Mesendoderm (in vitro differentiated cells): ENCODE measurements around the gene CBL. TPM values are rescaled to one million over a fixed set of nuclear protein-coding genes. Genes with fewer than 3 reads are reported as not detected.
A peak's percentile ranks its signal among the peaks of the same experiment; 100 is the strongest.

Source experiments
- DNase-seq: peaks from one replicate; pipeline ENCODE4 v3.0.0; 2013
- H2AK5ac ChIP-seq: 2 replicates; pipeline ENCODE4 v1.6.1; 2013; ENCODE audit warnings: low read length, inconsistent platforms
- H2BK120ac ChIP-seq: 2 replicates; pipeline ENCODE4 v1.6.1; 2013; ENCODE audit warnings: low read depth, mild to moderate bottlenecking, low read length, moderate library complexity, mixed read lengths
- H2BK15ac ChIP-seq: replicated peaks from 2 replicates; pipeline ENCODE4 v1.6.1; 2013; ENCODE audit warnings: low read depth, mild to moderate bottlenecking, moderate library complexity
- H2BK5ac ChIP-seq: 2 replicates; pipeline ENCODE4 v1.6.1; 2013; ENCODE audit warnings: low read length, inconsistent platforms
- H3K18ac ChIP-seq: 2 replicates; pipeline ENCODE4 v1.6.1; 2013; ENCODE audit warnings: mild to moderate bottlenecking, low read length, mixed read lengths
- H3K23ac ChIP-seq: one replicate; pipeline ENCODE4 v1.6.1; 2013; ENCODE audit warnings: low read length
- H3K27ac ChIP-seq: 2 replicates; pipeline ENCODE4 v1.5.1; 2013; ENCODE audit warnings: low read depth, mild to moderate bottlenecking, inconsistent platforms, low read length, moderate library complexity
- H3K27me3 ChIP-seq: 2 replicates; pipeline ENCODE4 v1.6.1; 2013; ENCODE audit warnings: low read length, control low read depth, mild to moderate bottlenecking, inconsistent platforms; ENCODE audit not compliant: insufficient read depth, poor library complexity
- H3K36me3 ChIP-seq: 2 replicates; pipeline ENCODE4 v1.6.1; 2013; ENCODE audit warnings: low read length, inconsistent platforms; ENCODE audit not compliant: control insufficient read depth, insufficient read depth
- H3K4ac ChIP-seq: one replicate; pipeline ENCODE4 v1.6.1; 2013; ENCODE audit warnings: low read depth, mild to moderate bottlenecking, low read length, moderate library complexity
- H3K4me1 ChIP-seq: 2 replicates; pipeline ENCODE4 v1.6.1; 2013; ENCODE audit warnings: low read depth, low read length, inconsistent platforms; ENCODE audit not compliant: control insufficient read depth
- H3K4me2 ChIP-seq: 2 replicates; pipeline ENCODE4 v1.6.1; 2013; ENCODE audit warnings: low read length
- H3K4me3 ChIP-seq: 2 replicates; pipeline ENCODE4 v1.5.1; 2013; ENCODE audit warnings: mild to moderate bottlenecking, low read length
- H3K56ac ChIP-seq: one replicate; pipeline ENCODE4 v1.6.1; 2013; ENCODE audit warnings: low read length
- H3K79me1 ChIP-seq: 2 replicates; pipeline ENCODE4 v1.6.1; 2013; ENCODE audit warnings: low read length, inconsistent platforms
- H3K79me2 ChIP-seq: 2 replicates; pipeline ENCODE4 v1.6.1; 2013; ENCODE audit warnings: mild to moderate bottlenecking, low read length; ENCODE audit not compliant: control insufficient read depth, insufficient read depth
- H3K9ac ChIP-seq: 2 replicates; pipeline ENCODE4 v1.6.1; 2013; ENCODE audit warnings: low read length, inconsistent platforms
- H4K5ac ChIP-seq: one replicate; pipeline ENCODE4 v1.6.1; 2013; ENCODE audit warnings: low read length
- H4K8ac ChIP-seq: one replicate; pipeline ENCODE4 v1.6.1; 2013; ENCODE audit warnings: low read depth, mild to moderate bottlenecking, control low read depth, low read length, moderate library complexity
- WGBS: extraction: QIAGEN DNeasy Blood & Tissue Kit; methylation state at CpG from one replicate; pipeline ENCODE4 v1.1.7; 2013; ENCODE audit warnings: low lambda C conversion rate, missing lambda C conversion rate; ENCODE audit not compliant: insufficient coverage; ENCODE audit errors: extremely low coverage; 5-methylcytosine and 5-hydroxymethylcytosine counted together
- polyA plus RNA-seq, 2 experiments: library from polyadenylated mRNA; stranded (reverse); fragments of 200-250 nt; gene quantifications; one replicate each; pipeline ENCODE4 v1.2.3, GENCODE V29; 2013

The CBL gene
- polyA plus RNA-seq (2013, experiment 1 of 2): 21.9 TPM
- polyA plus RNA-seq (2013, experiment 2 of 2): 21.9 TPM

DNA sequence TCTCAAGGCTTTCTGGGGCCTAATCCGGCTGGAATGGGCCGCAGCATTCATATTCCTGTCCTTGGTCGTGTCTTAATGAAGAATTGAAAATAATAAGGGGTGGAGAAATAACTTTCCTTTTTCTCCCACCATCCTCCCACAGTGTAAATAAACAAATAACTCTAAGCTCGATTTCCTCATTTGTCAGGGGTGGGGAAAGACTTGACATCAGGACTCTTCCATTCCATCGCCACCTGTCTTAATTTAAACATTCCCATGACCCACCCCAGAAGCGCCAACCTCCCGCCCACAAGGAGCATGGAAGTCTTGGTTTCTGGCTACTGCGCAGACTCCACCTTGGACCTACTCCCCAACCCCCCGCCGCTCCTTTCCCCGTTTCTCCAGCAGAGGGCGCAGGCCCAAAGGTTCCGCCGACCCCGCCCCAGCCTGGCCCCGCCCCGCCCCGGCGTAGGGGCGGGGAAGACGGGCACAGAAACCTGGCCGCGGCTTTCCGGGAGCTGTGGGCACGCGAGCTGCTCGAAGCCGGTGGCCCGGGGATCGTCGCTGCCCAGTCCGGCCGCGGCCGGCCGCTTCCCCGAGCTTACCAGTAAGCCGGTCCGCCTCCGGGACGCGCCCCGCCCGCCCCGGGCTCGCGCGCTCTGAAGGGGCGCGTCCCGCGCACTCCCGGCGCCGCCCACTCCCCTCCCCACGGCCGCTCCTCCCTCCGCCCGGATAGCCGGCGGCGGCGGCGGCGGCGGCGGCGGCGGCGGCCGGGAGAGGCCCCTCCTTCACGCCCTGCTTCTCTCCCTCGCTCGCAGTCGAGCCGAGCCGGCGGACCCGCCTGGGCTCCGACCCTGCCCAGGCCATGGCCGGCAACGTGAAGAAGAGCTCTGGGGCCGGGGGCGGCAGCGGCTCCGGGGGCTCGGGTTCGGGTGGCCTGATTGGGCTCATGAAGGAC lies at the start of gene CBL:
Gene CBL (plus strand): TSS at position 766 of the 937 bp plus-strand sequence. CDS start 79 bp downstream, at position 845.
- no peak within 1 kb of the TSS for H3K23ac ChIP-seq
- H2AK5ac ChIP-seq: peak within 1 kb of the TSS; percentile 46
- H3K4ac ChIP-seq: peak within 1 kb of the TSS; percentile 93
- peak within 1 kb of the TSS; percentile 98 for H3K56ac ChIP-seq
- peak within 1 kb of the TSS; percentile 60 for H4K8ac ChIP-seq
- H3K79me1 ChIP-seq: no peaks in the 10 kb centered on the region
- peak within 1 kb of the TSS; percentile 70 for H2BK5ac ChIP-seq
- H3K27ac ChIP-seq: peak within 1 kb of the TSS; percentile 93
- peak within 1 kb of the TSS; percentile 90 for H3K4me3 ChIP-seq
- H3K9ac ChIP-seq: peak within 1 kb of the TSS; percentile 97
- H3K4me2 ChIP-seq: peak within 1 kb of the TSS; percentile 77
- WGBS: no CpG with 5 or more reads among the region's 88 CpGs
- no peak within 1 kb of the TSS for H2BK120ac ChIP-seq
- no peaks in the 10 kb centered on the region for H3K27me3 ChIP-seq
- H4K5ac ChIP-seq: no peak within 1 kb of the TSS
- no peak within 1 kb of the TSS for H2BK15ac ChIP-seq
- H3K36me3 ChIP-seq: no peaks in the 10 kb centered on the region
- H3K18ac ChIP-seq: peak within 1 kb of the TSS; percentile 99
- peak; percentile 95 for DNase-seq
- peaks cover 38% of the 10 kb centered on the region for H3K79me2 ChIP-seq
- no peaks in the 10 kb centered on the region for H3K4me1 ChIP-seq

DNA sequence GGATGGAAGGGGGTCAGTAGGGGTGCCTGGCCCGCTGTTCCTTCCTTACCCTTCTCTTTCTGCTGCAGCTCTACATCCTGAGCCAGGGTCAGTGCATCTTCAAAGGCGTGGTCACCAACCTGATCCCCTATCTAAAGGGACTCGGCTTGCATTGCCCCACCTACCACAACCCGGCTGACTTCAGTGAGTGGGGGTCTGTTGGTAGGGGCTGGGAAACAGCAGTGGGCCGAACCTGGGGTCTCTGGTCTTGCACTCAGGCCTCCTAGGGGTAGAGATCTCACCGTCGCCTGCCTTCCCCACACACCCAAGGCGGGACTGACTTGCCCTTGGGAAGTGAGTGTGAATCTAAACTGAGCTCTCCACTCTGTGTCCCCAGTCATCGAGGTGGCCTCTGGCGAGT lies 49.6 kb upstream of the CBL start:
- Histone ChIP-seq H3K27me3 (no peaks in the 10 kb centered on the region), H2AK5ac (no peak overlapping the region), H3K4me2 (no peak overlapping the region), H2BK15ac (no peak overlapping the region), H2BK5ac (no peak overlapping the region), H3K4me3 (no peak overlapping the region), H3K56ac (no peak overlapping the region), H4K5ac (no peak overlapping the region), H3K79me2 (no peaks in the 10 kb centered on the region), H4K8ac (no peak overlapping the region), H2BK120ac (no peak overlapping the region), H3K9ac (no peak overlapping the region), H3K79me1 (no peaks in the 10 kb centered on the region), H3K4ac (no peak overlapping the region), H3K18ac (no peak overlapping the region), H3K27ac (no peak overlapping the region), H3K4me1 (no peaks in the 10 kb centered on the region), H3K36me3 (no peaks in the 10 kb centered on the region), H3K23ac (no peak overlapping the region)
- no peak for DNase-seq
- WGBS: no CpG with 5 or more reads among the region's 10 CpGs

GRCh38 chr11:119157063-119157462 lies 49.1 kb upstream of the CBL start:
- H3K9ac ChIP-seq: no peak overlapping the region
- no peak overlapping the region for H2BK15ac ChIP-seq
- H3K56ac ChIP-seq: no peak overlapping the region
- no peak overlapping the region for H2BK120ac ChIP-seq
- H3K4me3 ChIP-seq: no peak overlapping the region
- no CpG with 5 or more reads among the region's 3 CpGs for WGBS
- no peak overlapping the region for H3K27ac ChIP-seq
- H4K5ac ChIP-seq: no peak overlapping the region
- H3K27me3 ChIP-seq: no peaks in the 10 kb centered on the region
- no peak for DNase-seq
- no peak overlapping the region for H4K8ac ChIP-seq
- H3K4me2 ChIP-seq: no peak overlapping the region
- no peak overlapping the region for H2AK5ac ChIP-seq
- no peaks in the 10 kb centered on the region for H3K4me1 ChIP-seq
- H3K79me1 ChIP-seq: no peaks in the 10 kb centered on the region
- H3K18ac ChIP-seq: no peak overlapping the region
- H2BK5ac ChIP-seq: no peak overlapping the region
- no peaks in the 10 kb centered on the region for H3K36me3 ChIP-seq
- H3K79me2 ChIP-seq: no peaks in the 10 kb centered on the region
- H3K23ac ChIP-seq: no peak overlapping the region
- H3K4ac ChIP-seq: no peak overlapping the region

GRCh38 chr11:119158467-119158866 lies 47.7 kb upstream of the CBL start:
- H3K27ac ChIP-seq: no peak overlapping the region
- no peaks in the 10 kb centered on the region for H3K79me1 ChIP-seq
- no peak overlapping the region for H3K4me2 ChIP-seq
- H2BK5ac ChIP-seq: no peak overlapping the region
- H3K23ac ChIP-seq: no peak overlapping the region
- no peak overlapping the region for H3K18ac ChIP-seq
- no peak overlapping the region for H4K8ac ChIP-seq
- no peak overlapping the region for H2AK5ac ChIP-seq
- no peaks in the 10 kb centered on the region for H3K36me3 ChIP-seq
- no peaks in the 10 kb centered on the region for H3K4me1 ChIP-seq
- H4K5ac ChIP-seq: no peak overlapping the region
- H3K9ac ChIP-seq: no peak overlapping the region
- H3K4ac ChIP-seq: no peak overlapping the region
- H3K79me2 ChIP-seq: no peaks in the 10 kb centered on the region
- no peak overlapping the region for H2BK15ac ChIP-seq
- no peaks in the 10 kb centered on the region for H3K27me3 ChIP-seq
- H3K4me3 ChIP-seq: no peak overlapping the region
- H2BK120ac ChIP-seq: no peak overlapping the region
- no peak for DNase-seq
- no peak overlapping the region for H3K56ac ChIP-seq
- WGBS: no CpG with 5 or more reads among the region's 13 CpGs

DNA sequence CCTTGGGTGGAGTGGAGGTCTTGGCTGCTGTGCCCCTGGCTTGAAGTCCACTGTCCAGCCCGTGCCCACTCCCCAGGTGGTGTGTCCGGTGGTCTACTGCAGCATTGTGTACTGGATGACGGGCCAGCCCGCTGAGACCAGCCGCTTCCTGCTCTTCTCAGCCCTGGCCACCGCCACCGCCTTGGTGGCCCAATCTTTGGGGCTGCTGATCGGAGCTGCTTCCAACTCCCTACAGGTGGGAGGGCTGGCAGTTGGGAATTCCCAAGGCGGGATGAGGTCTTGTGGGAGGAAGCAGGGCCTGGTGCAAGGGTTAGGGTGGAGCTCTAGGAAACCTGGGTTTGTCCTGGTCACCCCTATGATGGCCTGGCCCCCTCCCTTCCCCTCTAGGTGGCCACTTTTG lies 46.0 kb upstream of the CBL start:
- no peak overlapping the region for H2BK120ac ChIP-seq
- H3K27ac ChIP-seq: no peak overlapping the region

More for the DNA sequence above, 46.0 kb upstream of the CBL start:
- H2AK5ac ChIP-seq: no peak overlapping the region
- H3K79me1 ChIP-seq: no peaks in the 10 kb centered on the region
- no peak overlapping the region for H3K4ac ChIP-seq
- no peak overlapping the region for H3K4me2 ChIP-seq
- H3K4me3 ChIP-seq: no peak overlapping the region
- H3K79me2 ChIP-seq: no peaks in the 10 kb centered on the region
- no peak overlapping the region for H2BK5ac ChIP-seq
- no peak overlapping the region for H3K56ac ChIP-seq
- H4K5ac ChIP-seq: no peak overlapping the region
- H4K8ac ChIP-seq: no peak overlapping the region
- WGBS: no CpG with 5 or more reads among the region's 9 CpGs
- no peaks in the 10 kb centered on the region for H3K36me3 ChIP-seq
- no peaks in the 10 kb centered on the region for H3K27me3 ChIP-seq
- H3K23ac ChIP-seq: no peak overlapping the region
- H2BK15ac ChIP-seq: no peak overlapping the region
- H3K18ac ChIP-seq: no peak overlapping the region
- DNase-seq: no peak
- no peak overlapping the region for H3K9ac ChIP-seq
- H3K4me1 ChIP-seq: no peaks in the 10 kb centered on the region
